MM.1S (cell line): ENCODE measurements around the gene IL24.

Experiments
- DNase-seq: peaks from one replicate; pipeline ENCODE4 v3.0.0-alpha.2; 2015
- H2AFZ ChIP-seq: fragments of 300-600 bp; sonication (generic); 2 replicates; pipeline ENCODE4 v1.6.0; 2016; ENCODE audit warnings: antibody characterized with exemption, low read length
- H3F3A ChIP-seq: fragments of 300-600 bp; sonication (generic); 2 replicates; pipeline ENCODE4 v1.6.1; 2016; ENCODE audit warnings: mild to moderate bottlenecking, antibody characterized with exemption, low read length, moderate library complexity, mixed read lengths; ENCODE audit not compliant: insufficient read depth
- H3K27ac ChIP-seq: fragments of 300-600 bp; sonication (generic); 2 replicates; pipeline ENCODE4 v1.5.1; 2016; ENCODE audit warnings: mild to moderate bottlenecking, low read length
- H3K27me3 ChIP-seq: fragments of 300-600 bp; sonication (generic); replicated peaks from 2 replicates; pipeline ENCODE4 v1.6.0; 2016; ENCODE audit warnings: low read length; ENCODE audit not compliant: insufficient read depth
- H3K36me3 ChIP-seq: fragments of 300-600 bp; sonication (generic); replicated peaks from 2 replicates; pipeline ENCODE4 v1.6.1; 2016; ENCODE audit warnings: mild to moderate bottlenecking, low read length, mixed read lengths; ENCODE audit not compliant: insufficient read depth
- H3K4me1 ChIP-seq: fragments of 300-600 bp; sonication (generic); 2 replicates; pipeline ENCODE4 v1.6.1; 2016; ENCODE audit warnings: low read length, mixed read lengths
- H3K4me2 ChIP-seq: fragments of 300-600 bp; sonication (generic); 2 replicates; pipeline ENCODE4 v1.6.0; 2016; ENCODE audit warnings: low read depth, low read length
- H3K4me3 ChIP-seq: fragments of 300-600 bp; sonication (generic); 2 replicates; pipeline ENCODE4 v1.5.1; 2016; ENCODE audit warnings: low read length, mixed read lengths
- H3K79me2 ChIP-seq: fragments of 300-600 bp; sonication (generic); 2 replicates; pipeline ENCODE4 v1.6.1; 2016; ENCODE audit warnings: mixed run types, low read length, mixed read lengths
- H3K9ac ChIP-seq: fragments of 300-600 bp; sonication (generic); 2 replicates; pipeline ENCODE4 v1.6.1; 2016; ENCODE audit warnings: low read length, mixed read lengths
- H3K9me2 ChIP-seq: fragments of 300-600 bp; sonication (generic); replicated peaks from 2 replicates; pipeline ENCODE4 v1.6.1; 2016; ENCODE audit warnings: mild to moderate bottlenecking, low read length, mixed read lengths; ENCODE audit not compliant: insufficient read depth
- H3K9me3 ChIP-seq: fragments of 300-600 bp; sonication (generic); replicated peaks from 2 replicates; pipeline ENCODE4 v1.6.1; 2016; ENCODE audit warnings: mild to moderate bottlenecking, low read length, mixed read lengths; ENCODE audit not compliant: insufficient read depth
- H4K20me1 ChIP-seq: fragments of 300-600 bp; sonication (generic); 2 replicates; pipeline ENCODE4 v1.6.1; 2016; ENCODE audit warnings: mild to moderate bottlenecking, low read length, moderate library complexity, mixed read lengths; ENCODE audit not compliant: insufficient read depth
- EZH2 ChIP-seq: fragments of 300-600 bp; sonication (generic); optimal IDR thresholded peaks from 2 replicates; pipeline ENCODE3; 2017; ENCODE audit warnings: low read depth, mild to moderate bottlenecking, antibody characterized with exemption, low read length, mixed read lengths
- EZH2phosphoT487 ChIP-seq: fragments of 300-600 bp; sonication (generic); IDR thresholded peaks from 2 replicates; pipeline ENCODE4 v1.6.1; 2018; ENCODE audit warnings: antibody characterized with exemption, low read length
- TF ChIP-seq, protein P1 (sequence below): fragments of 300-600 bp; sonication (generic); IDR thresholded peaks from 2 replicates; pipeline ENCODE4 v1.5.1; 2016; ENCODE audit warnings: antibody characterized with exemption, low read length, mixed read lengths

The IL24 gene

DNA sequence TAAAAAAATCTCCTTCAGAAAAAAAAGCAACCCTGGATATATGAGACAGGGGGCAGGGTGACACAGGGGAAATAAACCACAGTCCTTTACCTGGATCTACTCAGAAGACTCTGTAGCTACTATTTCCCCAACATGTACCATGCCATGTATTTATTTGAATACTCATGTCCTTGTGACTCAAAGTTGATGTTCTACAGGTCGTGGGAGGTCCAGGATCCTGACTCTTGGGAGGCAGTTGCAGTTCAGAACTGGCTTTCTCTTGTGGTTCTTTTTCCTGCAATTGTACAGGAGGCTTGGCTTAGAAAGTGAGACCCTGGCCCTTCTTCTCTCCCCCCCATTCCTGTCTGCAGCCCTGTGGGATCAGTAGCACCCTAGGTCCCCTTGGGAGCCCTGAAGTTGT is 5.8 kb upstream of the IL24 start:
- Histone ChIP-seq H3K9me3 (no peaks in the 10 kb centered on the region), H3K4me3 (no peak overlapping the region), H3F3A (peaks cover 5% of the 10 kb centered on the region; the same call in 1 of the 2 replicates), H4K20me1 (no peaks in the 10 kb centered on the region), H3K36me3 (no peaks in the 10 kb centered on the region), H3K79me2 (no peaks in the 10 kb centered on the region), H3K27ac (no peak overlapping the region), H3K9ac (no peak overlapping the region), H3K9me2 (no peaks in the 10 kb centered on the region), H3K4me2 (no peak overlapping the region), H2AFZ (no peak overlapping the region), H3K4me1 (peaks cover 13% of the 10 kb centered on the region; the same call in 1 of the 2 replicates), H3K27me3 (peaks cover 4% of the 10 kb centered on the region; the same call in 1 of the 2 replicates)
- TF ChIP-seq, protein P1, sequence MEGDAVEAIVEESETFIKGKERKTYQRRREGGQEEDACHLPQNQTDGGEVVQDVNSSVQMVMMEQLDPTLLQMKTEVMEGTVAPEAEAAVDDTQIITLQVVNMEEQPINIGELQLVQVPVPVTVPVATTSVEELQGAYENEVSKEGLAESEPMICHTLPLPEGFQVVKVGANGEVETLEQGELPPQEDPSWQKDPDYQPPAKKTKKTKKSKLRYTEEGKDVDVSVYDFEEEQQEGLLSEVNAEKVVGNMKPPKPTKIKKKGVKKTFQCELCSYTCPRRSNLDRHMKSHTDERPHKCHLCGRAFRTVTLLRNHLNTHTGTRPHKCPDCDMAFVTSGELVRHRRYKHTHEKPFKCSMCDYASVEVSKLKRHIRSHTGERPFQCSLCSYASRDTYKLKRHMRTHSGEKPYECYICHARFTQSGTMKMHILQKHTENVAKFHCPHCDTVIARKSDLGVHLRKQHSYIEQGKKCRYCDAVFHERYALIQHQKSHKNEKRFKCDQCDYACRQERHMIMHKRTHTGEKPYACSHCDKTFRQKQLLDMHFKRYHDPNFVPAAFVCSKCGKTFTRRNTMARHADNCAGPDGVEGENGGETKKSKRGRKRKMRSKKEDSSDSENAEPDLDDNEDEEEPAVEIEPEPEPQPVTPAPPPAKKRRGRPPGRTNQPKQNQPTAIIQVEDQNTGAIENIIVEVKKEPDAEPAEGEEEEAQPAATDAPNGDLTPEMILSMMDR: no peak
- TF ChIP-seq EZH2 (no peak), EZH2phosphoT487 (no peak)
- DNase-seq: no peak

GRCh38 chr1:206892351-206892984 is 4.8 kb upstream of the IL24 start:
- H2AFZ ChIP-seq: no peak overlapping the region
- H3K9me3 ChIP-seq: no peaks in the 10 kb centered on the region
- H3K79me2 ChIP-seq: no peaks in the 10 kb centered on the region
- no peak for DNase-seq
- peaks cover 4% of the 10 kb centered on the region; the same call in 1 of the 2 replicates for H3K27me3 ChIP-seq
- no peaks in the 10 kb centered on the region for H4K20me1 ChIP-seq
- H3K4me3 ChIP-seq: no peak overlapping the region
- H3K4me1 ChIP-seq: peaks cover 13% of the 10 kb centered on the region; the same call in 1 of the 2 replicates
- no peak overlapping the region for H3K4me2 ChIP-seq
- no peaks in the 10 kb centered on the region for H3K9me2 ChIP-seq
- no peak overlapping the region for H3K27ac ChIP-seq
- no peak for TF ChIP-seq EZH2phosphoT487
- no peak for TF ChIP-seq EZH2
- H3F3A ChIP-seq: peaks cover 5% of the 10 kb centered on the region; the same call in 1 of the 2 replicates
- no peaks in the 10 kb centered on the region for H3K36me3 ChIP-seq
- H3K9ac ChIP-seq: no peak overlapping the region

DNA sequence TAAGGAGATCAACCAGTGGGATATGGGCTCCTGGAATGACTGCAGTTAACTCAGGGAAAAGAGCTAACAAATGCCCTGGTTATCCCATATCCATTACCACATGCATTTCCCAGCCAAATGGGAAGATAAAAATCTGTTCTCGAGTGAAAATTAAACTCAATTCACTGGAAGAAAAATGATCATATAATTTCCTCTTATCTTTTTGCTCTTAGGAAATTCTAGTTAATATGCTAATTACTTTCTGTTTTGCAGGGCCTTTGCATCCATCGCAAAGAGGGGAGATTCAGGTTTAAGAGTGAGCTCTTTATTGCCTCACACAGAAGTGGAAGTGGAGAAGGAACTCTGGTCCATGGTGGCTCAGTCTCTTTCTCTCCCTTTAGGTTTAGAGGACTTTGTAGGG is 3.9 kb upstream of the IL24 start:
- no peaks in the 10 kb centered on the region for H3K36me3 ChIP-seq
- H3K9me2 ChIP-seq: no peaks in the 10 kb centered on the region
- peaks cover 10% of the 10 kb centered on the region; the same call in 1 of the 2 replicates for H3K4me1 ChIP-seq
- no peaks in the 10 kb centered on the region for H3K9me3 ChIP-seq
- H3K27ac ChIP-seq: no peak overlapping the region
- H2AFZ ChIP-seq: no peak overlapping the region
- H3K9ac ChIP-seq: no peak overlapping the region
- no peaks in the 10 kb centered on the region for H4K20me1 ChIP-seq
- TF ChIP-seq EZH2: no peak
- TF ChIP-seq, protein P1: no peak
- no peak for TF ChIP-seq EZH2phosphoT487
- H3K4me2 ChIP-seq: no peak overlapping the region
- H3K79me2 ChIP-seq: no peaks in the 10 kb centered on the region
- H3K4me3 ChIP-seq: no peak overlapping the region
- DNase-seq: no peak
- H3K27me3 ChIP-seq: no peaks in the 10 kb centered on the region
- H3F3A ChIP-seq: peaks cover 2% of the 10 kb centered on the region; the same call in 1 of the 2 replicates

DNA sequence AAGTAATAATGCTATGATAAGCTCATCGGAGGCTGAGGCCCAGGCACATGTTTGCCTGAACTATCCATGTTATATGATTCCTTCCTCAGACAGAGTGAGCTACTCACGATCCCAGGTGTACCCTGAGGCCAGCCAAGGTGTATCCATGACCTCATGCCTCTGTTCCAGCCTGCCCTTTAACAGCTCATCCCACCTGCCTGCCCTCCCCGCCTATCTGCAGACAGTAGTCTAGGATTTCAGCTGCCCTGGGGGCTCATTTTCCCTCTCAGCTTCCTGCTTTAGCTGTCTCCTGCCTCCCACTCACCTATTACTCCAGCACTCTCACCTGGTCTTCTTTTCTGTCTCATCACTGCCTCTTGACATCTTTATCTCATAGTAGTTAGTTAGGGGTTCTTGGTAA is 1.9 kb upstream of the IL24 start:
- H3K36me3 ChIP-seq: no peaks in the 10 kb centered on the region
- H3F3A ChIP-seq: no peaks in the 10 kb centered on the region
- no peaks in the 10 kb centered on the region for H3K9me2 ChIP-seq
- no peaks in the 10 kb centered on the region for H3K9me3 ChIP-seq
- no peak overlapping the region for H3K9ac ChIP-seq
- H3K27me3 ChIP-seq: no peaks in the 10 kb centered on the region
- TF ChIP-seq, protein P1: no peak
- no peak for TF ChIP-seq EZH2
- TF ChIP-seq EZH2phosphoT487: no peak
- H3K4me1 ChIP-seq: peaks cover 8% of the 10 kb centered on the region; the same call in 1 of the 2 replicates
- no peak overlapping the region for H3K27ac ChIP-seq
- no peak overlapping the region for H2AFZ ChIP-seq
- no peaks in the 10 kb centered on the region for H3K79me2 ChIP-seq
- H3K4me2 ChIP-seq: no peak overlapping the region
- DNase-seq: no peak
- H3K4me3 ChIP-seq: no peak overlapping the region
- H4K20me1 ChIP-seq: no peaks in the 10 kb centered on the region
